Measurements from ENCODE around the gene TMIE.

GRCh38 chr3:46709721-46710120, 8.5 kb downstream of the TMIE start:
- no peak for TF ChIP-seq CTCF (IDR thresholded peaks at IDR 0.05)
- TF ChIP-seq POLR2A (IDR thresholded peaks at IDR 0.05), result no peak
